ENCODE results near the gene CEBPZ.

- TF ChIP-seq POLR2AphosphoS5 (IDR thresholded peaks at IDR 0.05; ENCODE audit: low read depth) = no peak
- TF ChIP-seq CTCF (IDR thresholded peaks at IDR 0.05; ENCODE audit: insufficient read depth, low read length) = no peak
- TF ChIP-seq SPI1 (IDR thresholded peaks at IDR 0.05; ENCODE audit: borderline replicate concordance, low read depth) = no peak
- TF ChIP-seq GABPA (IDR thresholded peaks at IDR 0.05; ENCODE audit: low read depth) = no peak
- no peak for TF ChIP-seq REST (IDR thresholded peaks at IDR 0.05; ENCODE audit: insufficient replicate concordance, low read depth)
Observed at GRCh38 chr2:37203708-37204107, 27.7 kb downstream of the CEBPZ start.
